GM18858 (cell line): Measurements from ENCODE around the gene CXCL17.
"Not testable (repeated sequence)": the region's sequence is repeated elsewhere in the genome, so short reads cannot be mapped to it uniquely, and the experiment has no call there.

ENCODE experiments used
- ATAC-seq: cut with Tn5 transposase; IDR thresholded peaks from one replicate; pipeline ENCODE4 v1.9.1; 2021; ENCODE audit not compliant: unreplicated experiment

CXCL17 gene, protein sequence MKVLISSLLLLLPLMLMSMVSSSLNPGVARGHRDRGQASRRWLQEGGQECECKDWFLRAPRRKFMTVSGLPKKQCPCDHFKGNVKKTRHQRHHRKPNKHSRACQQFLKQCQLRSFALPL

GRCh38 chr19:42442833-42443232 is at the start of gene CXCL17:
Gene CXCL17 (minus strand): TSS chr19:42442946. CDS start chr19:42442832, 114 bp downstream.
- no peak for ATAC-seq

GRCh38 chr19:42488783-42489521 is 46.2 kb upstream of the CXCL17 start:
- ATAC-seq, result no peak

- ATAC-seq, result no peak
These were observed 45.0 kb upstream of the CXCL17 start for GRCh38 chr19:42487798-42488178.

DNA sequence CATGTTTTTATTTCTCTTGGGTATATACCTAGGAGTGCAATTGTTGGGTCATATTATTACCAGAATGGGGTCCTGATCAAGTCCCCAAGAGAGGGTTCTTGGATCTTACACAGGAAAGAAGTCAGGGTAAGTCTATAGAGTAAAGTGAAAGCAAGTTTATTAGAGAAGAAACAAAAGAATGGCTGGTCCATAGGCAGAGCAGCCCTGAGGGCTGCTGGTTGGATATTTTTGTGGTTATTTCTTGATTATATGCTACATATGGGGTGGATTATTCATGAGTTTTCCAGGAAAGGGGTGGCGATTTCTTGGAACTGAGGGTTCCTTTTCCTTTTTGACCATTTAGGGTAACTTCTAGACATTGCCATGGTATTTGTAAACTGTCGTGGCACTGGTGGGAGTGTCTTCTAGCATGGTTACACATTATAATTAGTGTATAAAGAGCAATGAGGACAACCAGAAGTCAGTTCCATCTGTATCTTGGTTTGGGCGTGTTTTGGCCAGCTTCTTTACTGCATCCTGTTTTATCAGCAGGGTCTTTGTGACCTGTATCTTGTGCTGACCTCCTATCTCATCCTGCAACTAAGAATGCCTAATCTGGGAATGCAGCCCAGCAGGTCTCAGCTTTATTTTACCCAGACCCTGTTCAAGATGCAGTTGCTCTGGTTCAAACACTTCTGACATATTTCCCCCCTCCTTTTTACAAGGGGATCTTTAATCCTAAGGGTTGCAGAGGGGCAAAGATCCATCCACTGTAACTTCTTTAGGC is 44.5 kb upstream of the CXCL17 start:
- ATAC-seq, result no peak

- ATAC-seq, result not testable (repeated sequence)
These were observed 42.3 kb upstream of the CXCL17 start for GRCh38 chr19:42485036-42485435.

DNA sequence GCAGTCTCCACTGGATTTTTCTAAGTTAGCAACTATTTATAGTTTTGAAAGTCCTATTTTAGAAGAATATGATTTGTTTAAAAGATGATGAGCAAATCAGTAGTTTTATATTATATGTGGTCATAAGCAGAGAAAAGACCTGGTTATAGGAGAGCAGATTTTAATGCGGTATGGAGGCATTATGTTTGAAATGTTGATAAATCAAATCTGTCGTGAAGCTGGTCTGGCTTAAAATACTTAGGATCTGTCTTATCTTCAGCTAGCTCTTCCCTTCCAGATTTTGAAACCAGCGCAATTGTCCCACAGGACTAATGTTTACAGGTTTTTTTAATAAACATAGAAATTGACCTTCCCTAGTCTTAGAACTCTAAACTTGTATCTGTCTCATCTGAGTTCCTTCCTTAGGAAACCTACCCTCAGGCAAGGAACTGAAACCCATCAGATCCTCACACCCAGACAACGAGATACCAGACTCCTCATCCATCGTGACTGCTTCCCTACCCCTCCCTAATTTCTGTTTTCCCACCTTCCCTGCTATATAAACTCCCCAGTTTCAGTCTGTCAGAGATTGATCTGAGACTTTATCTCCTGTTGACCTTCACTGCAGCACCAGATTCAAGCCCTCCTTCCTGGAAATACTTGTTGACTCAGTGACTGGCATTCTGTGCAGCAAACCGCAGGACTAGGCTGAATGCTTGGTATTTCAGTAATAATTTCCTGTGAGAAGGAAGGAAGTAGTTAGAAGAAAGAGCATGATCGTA is 37.8 kb upstream of the CXCL17 start:
- ATAC-seq, result no peak

- ATAC-seq, result no peak
These were observed 37.0 kb upstream of the CXCL17 start for GRCh38 chr19:42479736-42480135.

DNA sequence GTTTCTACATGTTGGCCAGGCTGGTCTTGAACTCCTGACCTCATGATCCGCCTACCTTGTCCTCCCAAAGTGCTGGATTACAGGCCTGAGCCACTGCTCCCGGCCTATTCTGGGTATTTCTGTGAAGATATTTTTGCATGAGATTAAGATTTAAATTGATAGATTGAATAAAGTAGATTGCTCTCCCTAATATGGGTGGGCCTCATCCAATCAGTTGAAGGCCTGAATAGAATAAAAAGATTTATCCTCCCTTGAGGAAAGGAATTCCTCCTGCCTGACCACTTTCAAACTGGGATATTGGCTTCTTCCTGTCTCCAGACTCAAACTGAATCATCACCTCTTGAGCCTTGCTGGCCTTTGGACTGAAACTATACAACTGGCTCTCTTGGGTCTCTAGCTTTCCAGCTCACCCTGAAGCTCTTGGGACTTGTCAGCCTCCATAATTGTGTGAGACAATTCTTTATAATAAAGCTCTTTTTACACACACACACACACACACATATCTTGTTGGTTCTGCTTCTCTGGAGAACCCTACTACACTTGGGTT is 36.1 kb upstream of the CXCL17 start:
- ATAC-seq, result no peak

- ATAC-seq, result no peak
These were observed 35.2 kb upstream of the CXCL17 start for GRCh38 chr19:42477933-42478332.

GRCh38 chr19:42477117-42477516 is 34.4 kb upstream of the CXCL17 start:
- no peak for ATAC-seq

DNA sequence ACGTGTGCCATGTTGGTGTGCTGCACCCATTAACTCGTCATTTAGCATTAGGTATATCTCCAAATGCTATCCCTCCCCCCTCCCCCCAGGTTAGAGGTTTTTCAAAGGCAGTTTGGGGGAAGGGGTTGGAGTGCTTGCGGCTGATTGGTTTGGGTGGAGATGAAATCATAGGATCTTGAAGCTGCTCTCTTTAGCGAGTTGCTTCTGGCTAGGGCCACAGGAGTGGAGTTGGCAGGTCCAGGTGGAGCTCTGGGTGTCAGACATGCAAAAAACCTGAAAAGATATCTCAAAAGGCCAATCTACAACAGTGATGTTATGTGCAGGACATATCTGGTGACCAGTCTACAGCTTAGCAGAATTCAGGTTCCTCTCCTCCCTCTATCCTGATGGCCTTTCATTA is 32.6 kb upstream of the CXCL17 start:
- ATAC-seq, result no peak

GRCh38 chr19:42474743-42475142 is 32.0 kb upstream of the CXCL17 start:
- ATAC-seq, result no peak

GRCh38 chr19:42473686-42474085 is 30.9 kb upstream of the CXCL17 start:
- no peak for ATAC-seq

GRCh38 chr19:42472402-42473147 is 29.8 kb upstream of the CXCL17 start:
- no peak for ATAC-seq

- ATAC-seq, result no peak
These were observed 29.0 kb upstream of the CXCL17 start for GRCh38 chr19:42471554-42472249.

GRCh38 chr19:42469311-42470235 is 26.8 kb upstream of the CXCL17 start:
- no peak for ATAC-seq

GRCh38 chr19:42468273-42468796 is 25.6 kb upstream of the CXCL17 start:
- ATAC-seq, result no peak

DNA sequence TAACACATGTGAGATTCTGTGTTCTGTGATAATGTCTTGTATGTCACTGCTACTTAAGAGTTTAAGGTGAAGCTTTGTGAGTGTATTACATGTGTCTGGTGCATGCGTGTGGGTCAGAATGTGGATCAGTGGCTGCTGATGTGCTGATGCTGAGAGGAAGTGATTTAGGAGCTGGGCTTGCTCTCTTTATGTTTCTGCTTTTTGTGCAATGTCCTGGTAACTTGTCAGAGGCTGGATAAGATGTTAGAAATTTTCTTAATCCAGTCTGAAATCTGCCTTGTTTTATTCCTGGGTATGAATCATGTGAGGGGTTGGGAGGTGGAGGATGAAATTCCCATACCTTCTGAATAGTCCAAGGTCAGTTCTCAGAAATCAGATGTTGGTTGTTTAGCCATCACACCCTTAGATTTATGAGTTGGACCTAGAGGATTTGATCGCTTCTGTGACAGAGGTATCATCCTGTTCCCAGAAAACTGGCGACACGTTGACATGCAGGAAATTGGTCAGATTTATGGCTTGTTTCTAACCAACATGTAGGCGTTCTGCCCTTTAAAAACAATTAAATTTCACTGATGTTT is 24.5 kb upstream of the CXCL17 start:
- no peak for ATAC-seq
